HS-27A (cell line): ENCODE measurements around the gene DECR2.

Experiments
- DNase-seq: peaks from one replicate; pipeline ENCODE4 v3.0.0-alpha.2; 2012; ENCODE audit warnings: low read depth, missing footprints

DECR2 gene

DNA sequence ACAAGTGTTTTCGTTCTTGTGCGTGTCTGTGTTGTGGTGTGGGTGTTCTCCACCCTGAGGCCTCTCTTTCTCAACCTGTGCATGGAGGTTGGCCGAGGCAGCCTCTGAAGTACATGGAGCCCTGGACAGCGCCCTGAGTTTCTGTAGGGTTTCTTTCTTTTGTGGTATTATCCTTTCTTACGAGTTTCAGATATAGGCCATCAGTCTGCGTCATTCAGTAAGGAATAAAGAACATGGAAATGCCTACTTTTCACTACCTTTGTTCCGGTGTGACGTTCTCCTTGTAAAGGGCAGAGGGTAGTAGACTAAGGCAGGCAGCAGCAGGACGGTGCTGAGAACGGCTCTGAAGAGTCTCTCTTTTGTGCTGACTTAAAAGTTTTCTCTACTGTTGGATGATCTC, 42.3 kb downstream of the DECR2 start:
- DNase-seq, result no peak

DNA sequence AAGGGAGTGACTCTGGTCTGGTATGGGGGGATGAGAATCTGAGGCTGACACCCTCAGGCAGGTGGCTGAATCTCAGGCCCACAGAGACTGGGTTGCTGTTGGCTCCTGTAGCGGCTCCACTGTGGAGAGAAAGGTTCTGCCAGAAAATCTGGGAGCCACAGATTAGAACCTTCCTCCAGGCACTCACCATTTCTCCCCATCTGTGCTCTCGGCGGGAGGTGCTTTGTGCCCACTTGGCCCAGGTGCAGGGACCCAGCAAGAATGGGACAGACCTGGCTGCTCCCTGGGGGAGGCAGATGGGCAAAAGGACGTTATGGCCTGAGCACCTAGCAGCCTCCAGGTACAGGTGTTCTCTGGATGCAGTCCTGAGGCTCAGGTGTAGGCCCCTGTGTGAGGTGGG, 43.9 kb downstream of the DECR2 start:
- no peak for DNase-seq

DNA sequence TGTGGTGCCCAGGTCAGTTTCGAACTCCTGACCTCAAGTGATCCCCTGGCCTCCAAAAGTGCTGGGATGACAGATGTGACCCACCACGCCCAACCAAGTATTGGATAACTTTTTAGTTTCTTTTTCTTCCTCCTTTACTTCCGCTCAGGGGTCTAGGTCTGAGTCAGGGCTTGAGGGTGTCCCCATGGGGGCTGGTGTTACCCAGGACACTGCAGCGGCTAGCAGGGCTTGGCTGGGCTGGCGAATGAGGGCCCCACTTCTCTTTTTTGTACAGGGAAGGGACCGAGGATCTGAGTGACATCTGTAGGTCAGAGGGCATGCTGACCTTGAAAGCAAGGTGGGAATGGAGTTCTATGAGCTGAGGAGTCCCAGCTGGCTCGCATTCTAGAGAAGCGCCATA, 48.7 kb downstream of the DECR2 start:
- no peak for DNase-seq

DNA sequence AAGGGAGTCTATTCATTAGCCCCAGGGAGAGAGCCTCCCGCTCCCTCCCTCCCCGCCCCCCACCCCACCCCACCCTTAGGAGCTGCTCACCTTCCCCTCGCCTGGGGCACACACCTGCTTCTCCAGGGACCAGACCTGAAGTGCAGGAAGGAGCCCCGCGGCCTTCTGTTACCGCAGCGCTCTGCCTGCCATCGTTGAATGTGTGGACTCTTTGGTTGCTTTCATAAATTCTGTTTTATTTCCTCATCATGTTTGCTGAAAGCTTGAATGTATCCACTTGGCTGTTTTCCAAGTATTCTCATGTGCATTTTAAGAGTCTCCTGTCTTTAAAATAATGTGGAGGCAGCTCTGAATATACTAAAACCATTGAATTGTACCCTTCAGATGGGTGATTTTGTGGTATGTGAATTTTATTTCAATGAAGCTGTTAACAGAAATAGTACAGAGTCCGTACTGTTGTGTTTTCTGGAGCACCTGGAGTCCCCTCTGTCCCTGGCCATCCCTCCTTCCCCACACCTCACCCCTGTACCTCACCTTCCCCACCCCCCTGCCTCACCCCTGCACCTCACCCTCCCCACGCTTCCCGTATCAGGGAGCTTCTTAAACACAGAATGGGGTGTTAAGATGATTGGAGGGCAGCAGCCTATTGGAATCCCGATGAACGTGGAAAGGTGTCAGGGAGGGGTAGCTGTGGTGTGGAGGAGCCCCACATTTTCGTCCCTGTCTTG, 49.3 kb downstream of the DECR2 start:
- DNase-seq, result no peak

GRCh38 chr16:454397-454940, 52.8 kb downstream of the DECR2 start:
- no peak for DNase-seq

- DNase-seq, result no peak
Observed at GRCh38 chr16:455453-455852, 53.8 kb downstream of the DECR2 start.

DNA sequence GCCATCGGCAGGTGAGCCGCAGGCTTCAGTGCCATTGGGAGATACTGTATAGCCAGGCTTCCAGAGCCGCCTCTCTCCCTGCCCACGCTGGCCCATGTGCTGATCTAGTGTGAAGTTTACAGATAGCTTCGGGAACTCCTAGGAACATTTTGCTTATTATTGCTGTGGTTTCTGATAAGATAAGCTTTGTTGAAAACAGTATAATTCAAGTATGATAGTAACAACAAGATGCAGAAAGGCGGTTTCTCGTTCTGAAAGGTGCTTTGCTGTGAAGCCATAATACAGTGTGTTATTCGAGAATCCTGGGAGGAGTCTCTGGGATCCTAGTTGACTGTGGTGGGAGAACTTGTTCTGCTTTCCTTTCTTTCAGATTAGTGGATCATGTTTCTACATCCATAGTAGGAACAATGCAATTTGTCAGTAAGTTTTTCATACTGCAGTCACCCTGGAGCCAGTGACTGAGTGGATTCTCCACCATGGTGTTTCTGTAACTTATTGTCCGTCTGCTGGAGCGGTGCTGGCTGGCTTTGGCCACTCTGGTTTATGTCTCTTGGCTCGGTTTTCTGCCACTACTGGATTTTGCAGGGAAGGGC, 55.3 kb downstream of the DECR2 start:
- DNase-seq, result no peak

DNA sequence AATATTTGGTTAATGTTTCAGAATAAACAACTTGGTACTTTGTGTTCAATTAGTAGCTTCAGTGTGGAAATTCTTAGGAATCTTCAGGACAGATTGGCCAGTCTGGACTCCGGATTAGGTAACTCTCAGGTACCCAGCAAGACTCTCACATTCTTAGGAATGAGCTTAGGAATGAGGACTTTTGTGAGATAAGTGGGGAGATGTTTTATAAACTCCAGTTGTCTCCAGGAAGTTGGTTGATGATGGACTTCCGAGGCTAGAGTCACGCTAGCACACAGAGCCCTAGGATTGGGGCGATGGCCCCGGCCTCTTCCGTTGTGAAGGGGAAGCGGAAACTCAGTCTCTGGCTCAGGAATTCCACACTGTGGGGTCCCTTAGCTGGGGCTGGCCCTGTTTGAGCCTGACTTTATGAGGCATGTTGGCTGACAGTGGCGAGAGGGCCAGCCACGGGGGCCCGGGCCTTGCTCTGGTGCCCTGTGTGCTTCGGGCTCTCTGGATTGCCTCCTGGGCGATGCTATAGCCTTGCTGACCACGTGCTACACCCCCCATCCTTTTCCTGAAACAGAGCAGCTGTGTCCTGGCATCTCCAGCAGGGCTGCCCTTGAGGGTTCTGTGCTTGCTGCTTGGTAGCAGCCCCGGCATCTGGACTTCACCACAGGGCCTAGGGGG, 56.2 kb downstream of the DECR2 start:
- DNase-seq, result no peak

- no peak for DNase-seq
Observed at GRCh38 chr16:459761-460160, 58.1 kb downstream of the DECR2 start.

DNA sequence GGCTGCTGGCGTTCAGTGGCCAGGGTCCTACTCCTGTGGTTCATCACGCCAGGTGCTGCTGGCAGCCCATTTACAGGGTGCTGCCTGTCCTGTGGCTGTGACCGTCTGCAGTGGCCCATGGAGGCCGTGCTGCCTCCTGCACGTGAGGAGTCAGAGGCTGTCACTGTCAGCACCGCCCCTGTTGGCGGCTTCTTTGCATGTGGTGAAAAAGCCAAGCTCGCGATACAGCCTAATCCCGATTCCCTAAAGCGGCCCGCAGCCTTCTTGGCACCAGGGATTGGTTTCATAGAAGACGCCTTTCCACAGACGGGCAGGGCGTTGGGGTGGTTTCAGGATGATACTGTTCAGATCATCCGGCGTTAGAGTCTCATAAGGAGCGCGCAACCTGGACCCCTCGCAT, 59.1 kb downstream of the DECR2 start:
- no peak for DNase-seq
